ENCODE measurements around the gene RAI1.

- TF ChIP-seq SIN3A (IDR thresholded peaks at IDR 0.05; ENCODE audit: borderline replicate concordance, insufficient read depth, low read length): no peak
- TF ChIP-seq POLR2AphosphoS5 (IDR thresholded peaks at IDR 0.05; ENCODE audit: low read depth, low read length): no peak
- TF ChIP-seq, protein P1, sequence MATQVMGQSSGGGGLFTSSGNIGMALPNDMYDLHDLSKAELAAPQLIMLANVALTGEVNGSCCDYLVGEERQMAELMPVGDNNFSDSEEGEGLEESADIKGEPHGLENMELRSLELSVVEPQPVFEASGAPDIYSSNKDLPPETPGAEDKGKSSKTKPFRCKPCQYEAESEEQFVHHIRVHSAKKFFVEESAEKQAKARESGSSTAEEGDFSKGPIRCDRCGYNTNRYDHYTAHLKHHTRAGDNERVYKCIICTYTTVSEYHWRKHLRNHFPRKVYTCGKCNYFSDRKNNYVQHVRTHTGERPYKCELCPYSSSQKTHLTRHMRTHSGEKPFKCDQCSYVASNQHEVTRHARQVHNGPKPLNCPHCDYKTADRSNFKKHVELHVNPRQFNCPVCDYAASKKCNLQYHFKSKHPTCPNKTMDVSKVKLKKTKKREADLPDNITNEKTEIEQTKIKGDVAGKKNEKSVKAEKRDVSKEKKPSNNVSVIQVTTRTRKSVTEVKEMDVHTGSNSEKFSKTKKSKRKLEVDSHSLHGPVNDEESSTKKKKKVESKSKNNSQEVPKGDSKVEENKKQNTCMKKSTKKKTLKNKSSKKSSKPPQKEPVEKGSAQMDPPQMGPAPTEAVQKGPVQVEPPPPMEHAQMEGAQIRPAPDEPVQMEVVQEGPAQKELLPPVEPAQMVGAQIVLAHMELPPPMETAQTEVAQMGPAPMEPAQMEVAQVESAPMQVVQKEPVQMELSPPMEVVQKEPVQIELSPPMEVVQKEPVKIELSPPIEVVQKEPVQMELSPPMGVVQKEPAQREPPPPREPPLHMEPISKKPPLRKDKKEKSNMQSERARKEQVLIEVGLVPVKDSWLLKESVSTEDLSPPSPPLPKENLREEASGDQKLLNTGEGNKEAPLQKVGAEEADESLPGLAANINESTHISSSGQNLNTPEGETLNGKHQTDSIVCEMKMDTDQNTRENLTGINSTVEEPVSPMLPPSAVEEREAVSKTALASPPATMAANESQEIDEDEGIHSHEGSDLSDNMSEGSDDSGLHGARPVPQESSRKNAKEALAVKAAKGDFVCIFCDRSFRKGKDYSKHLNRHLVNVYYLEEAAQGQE (IDR thresholded peaks at IDR 0.05; ENCODE audit: insufficient read depth in 1 of 2, low read depth in 2 of 2, low read length in 2 of 2): no peak
Measured at GRCh38 chr17:17710355-17710727, 29.1 kb downstream of the RAI1 start.

Data from PFSK-1 (cell line).